ENCODE results near the gene GRB2.

Gene GRB2

GRCh38 chr17:75402026-75402425, 3.5 kb downstream of the GRB2 start:
- intact Hi-C loops (cut with DNase I; ENCODE audit: low total_unique reads) = no loop called here
- DNase-seq = no peak
- Histone ChIP-seq H3K36me3 (no peaks in the 10 kb centered on the region), H3K4me1 (peaks cover 0 to 49% (median 29%) of the 10 kb centered on the region in 4 donors), H3K4me3 (no peak overlapping the region), H3K27ac (no peak overlapping the region), H3K27me3 (no peaks in the 10 kb centered on the region), H3K9me3 (no peaks in the 10 kb centered on the region)
- TF ChIP-seq CTCF (IDR thresholded peaks at IDR 0.05) = no peak

GRCh38 chr17:75400326-75400939, 5.0 kb downstream of the GRB2 start:
- Histone ChIP-seq H3K4me1 (peaks cover 0 to 53% (median 22%) of the 10 kb centered on the region in 4 donors), H3K36me3 (no peaks in the 10 kb centered on the region), H3K9me3 (no peaks in the 10 kb centered on the region), H3K27me3 (no peaks in the 10 kb centered on the region), H3K27ac (no peak overlapping the region), H3K4me3 (no peak overlapping the region)
- TF ChIP-seq CTCF (IDR thresholded peaks at IDR 0.05) = no peak
- intact Hi-C loops (cut with DNase I; ENCODE audit: low total_unique reads) = no loop called here
- DNase-seq = no peak

GRCh38 chr17:75398279-75398678, 7.2 kb downstream of the GRB2 start:
- DNase-seq = no peak
- no peak for TF ChIP-seq CTCF (IDR thresholded peaks at IDR 0.05)
- peaks cover 0 to 57% (median 25%) of the 10 kb centered on the region in 4 donors for H3K4me1 ChIP-seq
- no peaks in the 10 kb centered on the region for H3K27me3 ChIP-seq
- H3K9me3 ChIP-seq = no peaks in the 10 kb centered on the region
- H3K4me3 ChIP-seq = no peak overlapping the region
- intact Hi-C loops (cut with DNase I; ENCODE audit: low total_unique reads) = no loop called here
- H3K27ac ChIP-seq = no peak overlapping the region
- H3K36me3 ChIP-seq = no peaks in the 10 kb centered on the region

- Histone ChIP-seq H3K4me3 (no peak overlapping the region), H3K4me1 (peaks cover 0 to 58% (median 27%) of the 10 kb centered on the region in 4 donors), H3K27ac (no peak overlapping the region), H3K36me3 (no peaks in the 10 kb centered on the region), H3K27me3 (no peaks in the 10 kb centered on the region), H3K9me3 (no peaks in the 10 kb centered on the region)
- no peak for TF ChIP-seq CTCF (IDR thresholded peaks at IDR 0.05)
- no peak for DNase-seq
- intact Hi-C loops (cut with DNase I; ENCODE audit: low total_unique reads) = no loop called here
Observed at GRCh38 chr17:75397217-75397616, 8.3 kb downstream of the GRB2 start.

GRCh38 chr17:75396796-75397195, 8.7 kb downstream of the GRB2 start:
- no peak overlapping the region for H3K4me3 ChIP-seq
- no peak overlapping the region for H3K27ac ChIP-seq
- intact Hi-C loops (cut with DNase I; ENCODE audit: low total_unique reads) = no loop called here
- H3K27me3 ChIP-seq = no peaks in the 10 kb centered on the region
- no peak for TF ChIP-seq CTCF (IDR thresholded peaks at IDR 0.05)
- DNase-seq = no peak
- peaks cover 0 to 58% (median 28%) of the 10 kb centered on the region in 4 donors for H3K4me1 ChIP-seq
- H3K9me3 ChIP-seq = no peaks in the 10 kb centered on the region
- no peaks in the 10 kb centered on the region for H3K36me3 ChIP-seq

- intact Hi-C loops (cut with DNase I; ENCODE audit: low total_unique reads) = no loop called here
- Histone ChIP-seq H3K27ac (no peak overlapping the region), H3K9me3 (no peaks in the 10 kb centered on the region), H3K27me3 (no peaks in the 10 kb centered on the region), H3K4me3 (no peak overlapping the region), H3K4me1 (peaks cover 0 to 65% (median 28%) of the 10 kb centered on the region in 4 donors), H3K36me3 (no peaks in the 10 kb centered on the region)
- TF ChIP-seq CTCF (IDR thresholded peaks at IDR 0.05) = no peak
- no peak for DNase-seq
Observed at GRCh38 chr17:75396025-75396424, 9.5 kb downstream of the GRB2 start.

Data from tibial artery (tissue), 4 donors.